Kidney (tissue), 14 donors: ENCODE results near the gene CNTRL. TPM values are rescaled to one million over a fixed set of nuclear protein-coding genes. Genes with fewer than 3 reads are reported as not detected.

Source experiments
- DNase-seq, 5 donors: peaks; one replicate each; pipeline ENCODE4 v3.0.0-alpha.2; 2013 to 2020
- FAIRE-seq: peaks from 2 replicates; lab custom pipeline; 2012; peaks lifted over from hg19 to GRCh38; lab: Jason Lieb, UNC
- H3K27ac ChIP-seq, 2 donors: one replicate each; pipeline ENCODE4 v1.7.0; 2013; ENCODE audit warnings: low read depth in 2 of 2, low read length in 2 of 2, inconsistent platforms in 1 of 2
- H3K27me3 ChIP-seq: one replicate; pipeline ENCODE4 v1.7.1; 2013; ENCODE audit warnings: low read length, inconsistent platforms; ENCODE audit not compliant: control insufficient read depth, insufficient read depth
- H3K36me3 ChIP-seq, 3 donors: one replicate each; pipeline versions ENCODE4 v1.7.0 to v1.7.1; 2013; ENCODE audit warnings: low read length in 3 of 3, control low read depth in 1 of 3, inconsistent platforms in 1 of 3; ENCODE audit not compliant: insufficient read depth in 3 of 3, control insufficient read depth in 2 of 3
- H3K4me1 ChIP-seq, 3 donors: one replicate each; pipeline versions ENCODE4 v1.7.0 to v1.7.1; 2013; ENCODE audit warnings: low read length in 3 of 3, inconsistent platforms in 1 of 3, low read depth in 1 of 3; ENCODE audit not compliant: control insufficient read depth in 2 of 3, insufficient read depth in 2 of 3
- H3K4me3 ChIP-seq, 3 donors: one replicate each; pipeline versions ENCODE4 v1.7.0 to v1.8.1; 2013; ENCODE audit warnings: low read length in 3 of 3, control low read depth in 1 of 3, inconsistent platforms in 1 of 3
- H3K9ac ChIP-seq, 3 donors: one replicate each; pipeline versions ENCODE4 v1.7.0 to v1.7.1; 2013; ENCODE audit warnings: low read length in 3 of 3, control low read depth in 1 of 3, inconsistent platforms in 1 of 3
- H3K9me3 ChIP-seq, 3 donors: one replicate each; pipeline versions ENCODE4 v1.7.0 to v1.7.1; 2013; ENCODE audit warnings: low read length in 3 of 3, control low read depth in 1 of 3, inconsistent platforms in 1 of 3; ENCODE audit not compliant: control insufficient read depth in 2 of 3, insufficient read depth in 1 of 3
- CTCF ChIP-seq: IDR thresholded peaks from 3 replicates; pipeline ENCODE4 v1.5.1; 2012; ENCODE audit warnings: mild to moderate bottlenecking, moderate library complexity, borderline replicate concordance; ENCODE audit not compliant: insufficient read depth; ENCODE audit errors: extremely low read depth
- intact Hi-C: fragments of 100-400 bp; cut with DNase I; formaldehyde crosslinking; loops from one replicate; pipeline ENCODE4 v1.11.1; 2022
- polyA plus RNA-seq: library from polyadenylated mRNA; stranded (reverse); fragments of 350-450 nt; fragmentation: Illumina TruSeq; extraction: RNeasy Lipid Tissue Mini Kit (QIAGEN cat#74804); gene quantifications from one replicate; pipeline ENCODE4 v1.2.3, GENCODE V29; 2014; ENCODE audit warnings: low read depth, low replicate concordance; ENCODE audit not compliant: insufficient read depth
- total RNA-seq: library from RNA; stranded (reverse); fragmentation: NEBNext Ultra II Directional; extraction: Animal tissue kit (Norgen Biotek cat#: 25700); gene quantifications from one replicate; pipeline ENCODE4 v1.2.1, GENCODE V29; 2021
- donor health status: control.
- donor health status: control.
- donor health status: control.
- donor health status: control.
- donor health status: control.
- donor health status: DM: yes; HTN: yes; CAD: no.
- donor health status: Normal renal cell carcinoma (clear cell type).

Gene CNTRL
- total and polyA plus RNA-seq, 2 donors from 2014 or later, result 3.4 to 17.7 TPM

DNA sequence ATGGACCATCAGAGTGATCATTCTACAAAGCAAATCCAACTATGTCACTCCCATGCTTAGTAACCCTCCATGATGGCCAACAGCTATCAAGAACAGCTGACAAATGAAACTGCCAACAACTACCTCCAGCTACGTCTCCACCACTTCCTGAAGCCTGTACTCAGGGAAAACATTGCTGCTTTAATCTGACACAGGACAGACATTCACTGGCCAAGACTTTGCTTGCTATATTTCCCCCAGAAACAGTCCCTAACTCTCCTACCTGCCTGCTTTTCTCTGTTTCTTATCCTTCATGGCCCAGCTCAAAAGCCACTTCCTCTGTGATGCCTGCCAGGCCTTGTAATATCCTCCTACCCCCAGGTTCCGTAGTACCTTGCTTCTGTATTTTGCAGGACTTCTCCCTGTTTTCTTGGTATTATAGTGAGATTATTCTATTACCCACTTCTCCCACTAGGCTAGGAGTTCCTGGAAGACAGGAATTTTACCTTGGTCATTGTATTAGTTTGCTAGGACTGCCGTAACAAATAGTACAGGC lies 141.6 kb downstream of the CNTRL start:
- no peak overlapping the region for H3K4me3 ChIP-seq
- DNase-seq (no peak), FAIRE-seq (no peak)
- H3K9ac ChIP-seq, result no peak overlapping the region
- TF ChIP-seq CTCF, result no peak
- intact Hi-C loops, result loop anchor here (10.0 kb wide), 1 partner anchor 178 kb away; no protein-coding TSS in a partner anchor
- H3K9me3 ChIP-seq, result no peaks in the 10 kb centered on the region
- H3K36me3 ChIP-seq, result no peaks in the 10 kb centered on the region
- H3K4me1 ChIP-seq, result no peaks in the 10 kb centered on the region
- no peaks in the 10 kb centered on the region for H3K27me3 ChIP-seq
- no peak overlapping the region for H3K27ac ChIP-seq

DNA sequence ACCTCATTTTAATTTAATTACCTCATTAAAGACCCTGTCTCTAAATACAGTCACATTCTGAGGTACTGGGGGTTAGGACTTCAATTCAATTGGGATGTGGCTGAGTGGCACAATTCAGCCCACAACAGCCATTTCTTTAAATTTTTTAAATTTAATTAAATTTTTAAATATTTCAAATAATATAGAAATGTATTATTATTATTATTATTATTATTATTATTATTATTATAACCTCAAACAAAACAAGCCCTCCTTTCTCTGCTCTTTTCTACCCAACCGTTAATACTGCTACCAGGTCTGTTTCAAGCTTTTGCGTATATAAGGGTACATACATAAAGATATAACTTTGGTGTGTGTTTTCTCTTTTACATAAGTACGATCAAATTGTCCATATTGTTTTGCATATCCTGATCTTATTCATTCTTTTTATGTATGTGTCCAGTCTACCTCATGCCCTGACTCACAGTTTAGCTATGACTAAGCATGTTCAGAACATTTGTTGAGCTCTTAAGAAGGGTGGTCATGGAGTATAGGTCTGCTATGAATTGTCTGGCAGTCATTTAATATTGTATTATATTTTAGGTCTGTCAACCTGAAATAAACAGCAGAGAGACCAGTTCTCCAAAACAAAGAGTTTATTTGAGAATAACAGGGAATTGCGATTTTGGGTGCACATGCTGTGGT lies 143.0 kb downstream of the CNTRL start:
- FAIRE-seq, result no peak
- intact Hi-C loops, result loop anchor here (10.0 kb wide), 1 partner anchor 177 kb away; no protein-coding TSS in a partner anchor
- TF ChIP-seq CTCF, result no peak
- DNase-seq, result no peak
- no peaks in the 10 kb centered on the region for H3K36me3 ChIP-seq
- H3K9ac ChIP-seq, result no peak overlapping the region
- no peak overlapping the region for H3K4me3 ChIP-seq
- peaks cover 0 to 7% (median 1%) of the 10 kb centered on the region in 3 donors for H3K4me1 ChIP-seq
- no peak overlapping the region for H3K27ac ChIP-seq
- no peaks in the 10 kb centered on the region for H3K9me3 ChIP-seq
- no peaks in the 10 kb centered on the region for H3K27me3 ChIP-seq

- Histone ChIP-seq H3K4me3 (no peak overlapping the region), H3K9me3 (no peaks in the 10 kb centered on the region), H3K27me3 (no peaks in the 10 kb centered on the region), H3K4me1 (peaks cover 0 to 7% (median 2%) of the 10 kb centered on the region in 3 donors), H3K27ac (no peak overlapping the region), H3K36me3 (no peaks in the 10 kb centered on the region), H3K9ac (no peak overlapping the region)
- no peak for DNase-seq
- no peak for TF ChIP-seq CTCF
- intact Hi-C loops, result loop anchor here (10.0 kb wide), 1 partner anchor 176 kb away; no protein-coding TSS in a partner anchor
- FAIRE-seq, result no peak
These were observed 143.7 kb downstream of the CNTRL start for GRCh38 chr9:121218357-121219027.
